Peyer's patch (tissue), 4 donors: ENCODE results near the gene CIZ1. TPM values are rescaled to one million over a fixed set of nuclear protein-coding genes. Genes with fewer than 3 reads are reported as not detected.

Source experiments
- DNase-seq, 3 donors: peaks; one replicate each; pipeline ENCODE4 v3.0.0-alpha.2; 2017 to 2019
- H3K27ac ChIP-seq, 4 donors: fragments of 200-600 bp; sonication (generic); one replicate each; pipeline ENCODE4 v1.5.1; 2016 to 2019
- H3K27me3 ChIP-seq, 2 donors: fragments of 200-600 bp; sonication (generic); one replicate each; pipeline ENCODE4 v1.5.1; 2019
- H3K36me3 ChIP-seq, 3 donors: fragments of 200-600 bp; sonication (generic); one replicate each; pipeline ENCODE4 v1.5.1; 2016 to 2019
- H3K4me1 ChIP-seq, 4 donors: fragments of 200-600 bp; sonication (generic); one replicate each; pipeline ENCODE4 v1.5.1; 2016 to 2019
- H3K4me3 ChIP-seq, 4 donors: fragments of 200-600 bp; sonication (generic); 1 replicate in 3 of 4; 2 replicates in 1 of 4; pipeline ENCODE4 v1.5.1; 2016 to 2019; ENCODE audit warnings: mild to moderate bottlenecking in 1 of 4
- H3K9me3 ChIP-seq, 4 donors: fragments of 200-600 bp; sonication (generic); one replicate each; pipeline ENCODE4 v1.5.1; 2016 to 2019; ENCODE audit warnings: mild to moderate bottlenecking in 1 of 4
- POLR2A ChIP-seq, 2 donors: fragments of 450-650 bp; IDR thresholded peaks; one replicate each; pipeline ENCODE4 v1.5.1; 2017; ENCODE audit warnings: antibody characterized with exemption in 2 of 2, mild to moderate bottlenecking in 2 of 2, moderate library complexity in 2 of 2
- total RNA-seq, 4 donors: library from RNA; depleted of rRNA; stranded (reverse); fragments of >200 nt; gene quantifications; one replicate each; pipeline ENCODE4 v1.1.0, GENCODE V29; 2016
- TF ChIP-seq, protein P1 (sequence below), 6 experiments: fragments of 450-650 bp in 4 of 6; fragments of 200-600 bp in 2 of 6; sonication (generic) in 1 of 6; IDR thresholded peaks; one replicate each; pipeline ENCODE4 v1.5.1; 2017 to 2019; ENCODE audit warnings: antibody characterized with exemption in 6 of 6, mild to moderate bottlenecking in 3 of 6, moderate library complexity in 1 of 6

The CIZ1 gene
- total RNA-seq, 4 donors from 2014 or later: 52.2 to 144 (median 95.3) TPM

DNA sequence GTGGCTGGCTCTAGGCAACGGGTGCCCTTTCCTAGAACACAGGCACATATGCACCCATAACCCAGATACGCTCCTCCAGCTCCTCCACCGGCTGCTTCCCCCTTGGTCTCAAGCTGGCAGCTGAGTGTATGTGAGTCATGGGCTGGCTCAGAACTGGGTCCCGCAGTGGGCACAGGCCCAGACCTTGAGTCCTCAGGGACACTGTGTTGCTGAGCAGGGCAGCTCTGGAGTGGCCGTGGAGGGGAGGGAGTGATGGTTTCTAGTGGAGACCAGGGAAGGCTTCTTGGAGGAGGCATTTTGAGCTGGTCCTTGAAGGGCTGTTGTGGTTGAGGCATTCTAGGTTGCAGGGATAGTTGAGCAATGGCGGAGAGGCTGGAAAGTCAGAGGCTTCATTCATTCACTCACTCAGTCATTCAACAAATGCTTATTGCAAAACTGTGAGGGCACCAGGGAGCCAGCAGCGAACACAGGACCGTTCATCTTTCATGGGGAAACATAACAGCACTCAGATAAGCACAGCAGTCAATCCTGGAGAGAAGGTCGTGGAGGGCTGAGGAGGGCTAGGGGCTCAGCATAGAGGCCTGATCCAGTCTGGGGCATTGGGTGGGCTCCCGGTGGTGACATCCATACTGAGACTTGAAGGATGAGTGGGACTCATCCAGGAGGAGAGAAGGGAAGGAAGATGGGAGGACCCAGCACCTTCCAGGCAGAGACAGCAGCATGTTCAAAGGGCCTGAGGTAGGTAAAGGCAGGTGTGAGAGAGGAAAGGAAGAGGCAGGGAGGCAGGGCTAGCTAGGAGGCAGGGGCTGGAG lies 29.0 kb downstream of the CIZ1 start:
- Histone ChIP-seq H3K36me3 (peaks cover 0 to 43% (median 0%) of the 10 kb centered on the region in 3 donors), H3K4me3 (no peak overlapping the region), H3K27ac (no peak overlapping the region), H3K9me3 (no peaks in the 10 kb centered on the region), H3K4me1 (no peaks in the 10 kb centered on the region), H3K27me3 (no peaks in the 10 kb centered on the region)
- no peak for TF ChIP-seq POLR2A (IDR thresholded peaks at IDR 0.05)
- TF ChIP-seq, protein P1, sequence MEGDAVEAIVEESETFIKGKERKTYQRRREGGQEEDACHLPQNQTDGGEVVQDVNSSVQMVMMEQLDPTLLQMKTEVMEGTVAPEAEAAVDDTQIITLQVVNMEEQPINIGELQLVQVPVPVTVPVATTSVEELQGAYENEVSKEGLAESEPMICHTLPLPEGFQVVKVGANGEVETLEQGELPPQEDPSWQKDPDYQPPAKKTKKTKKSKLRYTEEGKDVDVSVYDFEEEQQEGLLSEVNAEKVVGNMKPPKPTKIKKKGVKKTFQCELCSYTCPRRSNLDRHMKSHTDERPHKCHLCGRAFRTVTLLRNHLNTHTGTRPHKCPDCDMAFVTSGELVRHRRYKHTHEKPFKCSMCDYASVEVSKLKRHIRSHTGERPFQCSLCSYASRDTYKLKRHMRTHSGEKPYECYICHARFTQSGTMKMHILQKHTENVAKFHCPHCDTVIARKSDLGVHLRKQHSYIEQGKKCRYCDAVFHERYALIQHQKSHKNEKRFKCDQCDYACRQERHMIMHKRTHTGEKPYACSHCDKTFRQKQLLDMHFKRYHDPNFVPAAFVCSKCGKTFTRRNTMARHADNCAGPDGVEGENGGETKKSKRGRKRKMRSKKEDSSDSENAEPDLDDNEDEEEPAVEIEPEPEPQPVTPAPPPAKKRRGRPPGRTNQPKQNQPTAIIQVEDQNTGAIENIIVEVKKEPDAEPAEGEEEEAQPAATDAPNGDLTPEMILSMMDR (IDR thresholded peaks at IDR 0.05): no peak
- DNase-seq: no peak

GRCh38 chr9:128161215-128161902 lies 30.0 kb downstream of the CIZ1 start:
- TF ChIP-seq, protein P1 (IDR thresholded peaks at IDR 0.05): no peak
- no peak for TF ChIP-seq POLR2A (IDR thresholded peaks at IDR 0.05)
- no peaks in the 10 kb centered on the region for H3K4me1 ChIP-seq
- peaks cover 0 to 32% (median 0%) of the 10 kb centered on the region in 3 donors for H3K36me3 ChIP-seq
- no peaks in the 10 kb centered on the region for H3K9me3 ChIP-seq
- H3K27ac ChIP-seq: no peak overlapping the region
- DNase-seq: no peak
- no peaks in the 10 kb centered on the region for H3K27me3 ChIP-seq
- peak overlapping the region in 1 of 4 donors; percentile 69 for H3K4me3 ChIP-seq

DNA sequence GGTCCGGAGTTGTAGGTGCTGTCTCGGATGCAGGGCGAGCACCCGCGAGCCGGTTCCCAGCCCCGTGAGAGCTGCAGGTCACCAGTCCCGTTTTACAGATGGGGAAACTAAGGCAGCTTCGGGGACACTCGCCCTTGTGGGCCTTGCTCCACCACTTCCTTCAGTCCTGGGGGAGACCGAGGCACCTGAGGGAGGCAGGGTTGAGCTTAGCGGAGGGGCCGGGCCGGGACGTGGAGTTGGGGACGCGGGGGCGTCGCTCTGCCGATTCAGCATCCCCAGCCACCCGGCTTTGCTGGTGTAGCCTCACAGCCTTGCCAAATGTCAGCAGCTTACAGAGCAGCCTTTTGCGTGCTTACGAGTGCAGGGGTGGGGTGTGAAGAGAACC lies 30.8 kb downstream of the CIZ1 start:
- no peak for DNase-seq
- H3K36me3 ChIP-seq: peaks cover 0 to 25% (median 0%) of the 10 kb centered on the region in 3 donors
- peak overlapping the region; percentile 66 to 77 (median 69) for H3K4me3 ChIP-seq
- no peaks in the 10 kb centered on the region for H3K27me3 ChIP-seq
- H3K27ac ChIP-seq: peak overlapping the region; percentile 67 to 80 (median 74)
- no peaks in the 10 kb centered on the region for H3K9me3 ChIP-seq
- no peak for TF ChIP-seq POLR2A (IDR thresholded peaks at IDR 0.05)
- TF ChIP-seq, protein P1 (IDR thresholded peaks at IDR 0.05): no peak
- H3K4me1 ChIP-seq: no peaks in the 10 kb centered on the region

GRCh38 chr9:128159784-128160602 lies 31.4 kb downstream of the CIZ1 start, which contains the start of gene BBLN:
Gene BBLN (plus strand): TSS chr9:128160265. CDS start chr9:128160408, 143 bp downstream.
- DNase-seq: peak; percentile 92 to 98 (median 97)
- TF ChIP-seq, protein P1 (IDR thresholded peaks at IDR 0.05): no peak
- peak; percentile 42 to 59 for TF ChIP-seq POLR2A (IDR thresholded peaks at IDR 0.05)
- Histone ChIP-seq H3K27ac (peak within 1 kb of the TSS; percentile 67 to 80 (median 78)), H3K4me1 (no peaks in the 10 kb centered on the region), H3K9me3 (no peaks in the 10 kb centered on the region), H3K36me3 (peaks cover 0 to 21% (median 0%) of the 10 kb centered on the region in 3 donors), H3K4me3 (peak within 1 kb of the TSS; percentile 66 to 77 (median 69)), H3K27me3 (no peaks in the 10 kb centered on the region)

DNA sequence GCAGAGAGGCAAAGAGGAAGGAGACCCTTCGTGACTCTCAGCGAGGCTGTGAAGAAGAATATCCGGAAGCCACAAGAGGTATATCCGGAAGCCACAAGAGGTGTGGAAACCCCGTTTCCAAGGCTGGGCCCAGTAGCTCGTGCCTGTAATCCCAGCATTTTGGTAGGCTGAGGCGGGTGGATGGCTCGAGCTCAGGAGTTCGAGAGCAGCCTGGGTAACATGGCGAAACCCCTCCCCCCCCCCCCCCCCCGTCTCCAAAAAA lies 31.9 kb downstream of the CIZ1 start:
- Histone ChIP-seq H3K27me3 (no peaks in the 10 kb centered on the region), H3K27ac (peak overlapping the region; percentile 67 to 80 (median 78)), H3K9me3 (no peaks in the 10 kb centered on the region), H3K4me3 (peak overlapping the region; percentile 66 to 77 (median 69)), H3K4me1 (no peaks in the 10 kb centered on the region), H3K36me3 (peaks cover 0 to 18% (median 0%) of the 10 kb centered on the region in 3 donors)
- peak in 2 of 3 donors; percentile 38 to 58 for DNase-seq
- TF ChIP-seq POLR2A (IDR thresholded peaks at IDR 0.05): no peak
- TF ChIP-seq, protein P1 (IDR thresholded peaks at IDR 0.05): no peak
